Heart left ventricle (tissue), 13 donors: ENCODE measurements around the gene FTO.

Experiments used
- POLR2A ChIP-seq, 2 donors: fragments of 450-650 bp; IDR thresholded peaks; one replicate each; pipeline ENCODE4 v1.6.1; 2017; ENCODE audit warnings: antibody characterized with exemption in 2 of 2, mild to moderate bottlenecking in 2 of 2, moderate library complexity in 2 of 2
- TF ChIP-seq, protein P1 (sequence below), 12 donors: fragments of 200-600 bp; sonication (generic) in 4 of 12; IDR thresholded peaks; one replicate each; pipeline versions ENCODE4 v1.5.0 to v1.8.0; 2018 to 2022; ENCODE audit warnings: antibody characterized with exemption in 12 of 12, mild to moderate bottlenecking in 5 of 12
- donor health status: ischemic (EF 13 %, LVEDD 7.1; RV severe dilation, severe dysfunction).
- donor health status: DM: no; HTN: yes; CAD: no.
- donor health status: DM: no; HTN: no; CAD: no.
- donor health status: ischemic (EF 25% LVEDD 6.9; RV normal size, moderate dysfunction).
- donor health status: ischemic (EF 25% LVEDD 5.7; RV mildly dilated, moderate dysfunction).
- donor health status: ischemic (EF 35%, LVEDD 5.7; RV mildly dilated, moderate dysfunction).
- donor health status: nonischemic (EF 11% LVEDD 7.7; RV severe dilation, severe dysfunction).
- donor health status: DM: yes; HTN: yes; CAD: no.
- donor health status: PGD.
- donor health status: ischemic (EF 29% LVEDD 5.4; RV normal size, mild dysfunction).
- donor health status: nonischemic (EF 23%, LVEDD 6.1; RV moderate dilation, normal function).

DNA sequence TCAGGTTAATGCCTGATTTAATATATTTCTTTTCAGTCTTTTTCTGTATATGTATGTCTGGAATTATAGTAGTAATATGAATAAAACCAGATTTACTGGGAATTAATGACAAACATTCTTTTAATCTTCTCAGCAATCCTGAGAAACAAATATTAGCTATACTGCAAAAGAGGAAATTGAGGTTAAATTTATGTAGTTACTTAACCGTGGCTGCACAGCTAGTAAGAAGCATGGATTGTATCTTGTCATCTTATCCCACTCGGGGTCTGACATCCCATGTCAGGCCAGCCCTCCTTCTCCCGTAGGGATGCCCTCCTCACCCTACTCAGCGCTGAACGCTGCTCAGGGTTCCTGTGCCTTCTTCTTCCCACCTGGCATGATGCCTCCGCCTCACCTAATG lies 143.0 kb downstream of the FTO start:
- TF ChIP-seq, protein P1, sequence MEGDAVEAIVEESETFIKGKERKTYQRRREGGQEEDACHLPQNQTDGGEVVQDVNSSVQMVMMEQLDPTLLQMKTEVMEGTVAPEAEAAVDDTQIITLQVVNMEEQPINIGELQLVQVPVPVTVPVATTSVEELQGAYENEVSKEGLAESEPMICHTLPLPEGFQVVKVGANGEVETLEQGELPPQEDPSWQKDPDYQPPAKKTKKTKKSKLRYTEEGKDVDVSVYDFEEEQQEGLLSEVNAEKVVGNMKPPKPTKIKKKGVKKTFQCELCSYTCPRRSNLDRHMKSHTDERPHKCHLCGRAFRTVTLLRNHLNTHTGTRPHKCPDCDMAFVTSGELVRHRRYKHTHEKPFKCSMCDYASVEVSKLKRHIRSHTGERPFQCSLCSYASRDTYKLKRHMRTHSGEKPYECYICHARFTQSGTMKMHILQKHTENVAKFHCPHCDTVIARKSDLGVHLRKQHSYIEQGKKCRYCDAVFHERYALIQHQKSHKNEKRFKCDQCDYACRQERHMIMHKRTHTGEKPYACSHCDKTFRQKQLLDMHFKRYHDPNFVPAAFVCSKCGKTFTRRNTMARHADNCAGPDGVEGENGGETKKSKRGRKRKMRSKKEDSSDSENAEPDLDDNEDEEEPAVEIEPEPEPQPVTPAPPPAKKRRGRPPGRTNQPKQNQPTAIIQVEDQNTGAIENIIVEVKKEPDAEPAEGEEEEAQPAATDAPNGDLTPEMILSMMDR (IDR thresholded peaks at IDR 0.05), result no peak
- TF ChIP-seq POLR2A (IDR thresholded peaks at IDR 0.05), result no peak
